Left forelimb (tissue), 1 donor: ENCODE data around the gene DIP2C.
A peak's percentile ranks its signal among the peaks of the same experiment; 100 is the strongest.
"Not testable (repeated sequence)": the region's sequence is repeated elsewhere in the genome, so short reads cannot be mapped to it uniquely, and the experiment has no call there.

Source experiments
- DNase-seq: peaks from one replicate; pipeline ENCODE4 v3.0.0-alpha.2; 2018; ENCODE audit warnings: low spot score

Gene DIP2C

GRCh38 chr10:451856-452255 is 237.6 kb downstream of the DIP2C start:
- DNase-seq: no peak

GRCh38 chr10:451021-451471 is 238.4 kb downstream of the DIP2C start:
- DNase-seq: no peak

GRCh38 chr10:450463-450862 is 239.0 kb downstream of the DIP2C start:
- no peak for DNase-seq

GRCh38 chr10:449331-449730 is 240.1 kb downstream of the DIP2C start:
- DNase-seq: not testable (repeated sequence)

- DNase-seq: no peak
These were observed 246.0 kb downstream of the DIP2C start for GRCh38 chr10:443459-443858.

GRCh38 chr10:442209-442608 is 247.3 kb downstream of the DIP2C start:
- DNase-seq: no peak

GRCh38 chr10:441659-442058 is 247.8 kb downstream of the DIP2C start:
- DNase-seq: no peak

GRCh38 chr10:440127-440526 is 249.3 kb downstream of the DIP2C start:
- no peak for DNase-seq

- no peak for DNase-seq
These were observed 251.6 kb downstream of the DIP2C start for GRCh38 chr10:437698-438490.

GRCh38 chr10:436911-437665 is 252.4 kb downstream of the DIP2C start:
- peak; percentile 37 for DNase-seq

- DNase-seq: no peak
These were observed 253.3 kb downstream of the DIP2C start for GRCh38 chr10:436013-436697.

GRCh38 chr10:435397-435796 is 254.1 kb downstream of the DIP2C start:
- no peak for DNase-seq

- no peak for DNase-seq
These were observed 259.8 kb downstream of the DIP2C start for GRCh38 chr10:429696-430095.

GRCh38 chr10:427761-428519 is 261.5 kb downstream of the DIP2C start:
- DNase-seq: no peak

GRCh38 chr10:425365-425764 is 264.1 kb downstream of the DIP2C start:
- DNase-seq: not testable (repeated sequence)

GRCh38 chr10:424724-425123 is 264.7 kb downstream of the DIP2C start:
- DNase-seq: not testable (repeated sequence)

GRCh38 chr10:423178-423577 is 266.3 kb downstream of the DIP2C start:
- DNase-seq: no peak

GRCh38 chr10:422675-423074 is 266.8 kb downstream of the DIP2C start:
- DNase-seq: no peak

- DNase-seq: no peak
These were observed 267.2 kb downstream of the DIP2C start for GRCh38 chr10:422241-422640.

- DNase-seq: no peak
These were observed 268.3 kb downstream of the DIP2C start for GRCh38 chr10:421170-421569.

- no peak for DNase-seq
These were observed 269.0 kb downstream of the DIP2C start for GRCh38 chr10:420154-421121.
